Myocyte (in vitro differentiated cells): ENCODE data around the gene ANXA2R. TPM values are rescaled to one million over a fixed set of nuclear protein-coding genes. Genes with fewer than 3 reads are reported as not detected.
A peak's percentile ranks its signal among the peaks of the same experiment; 100 is the strongest.

ENCODE experiments used
- DNase-seq: peaks from one replicate; pipeline ENCODE4 v3.0.0-alpha.2; 2012; ENCODE audit warnings: low read depth
- total RNA-seq: library from RNA; depleted of rRNA; stranded (reverse); fragments of >200 nt; gene quantifications from 2 replicates; pipeline ENCODE4 v1.2.3, GENCODE V29; 2014

The ANXA2R gene
- total RNA-seq, 1 donor from 2014 or later, result 0.86 TPM

DNA sequence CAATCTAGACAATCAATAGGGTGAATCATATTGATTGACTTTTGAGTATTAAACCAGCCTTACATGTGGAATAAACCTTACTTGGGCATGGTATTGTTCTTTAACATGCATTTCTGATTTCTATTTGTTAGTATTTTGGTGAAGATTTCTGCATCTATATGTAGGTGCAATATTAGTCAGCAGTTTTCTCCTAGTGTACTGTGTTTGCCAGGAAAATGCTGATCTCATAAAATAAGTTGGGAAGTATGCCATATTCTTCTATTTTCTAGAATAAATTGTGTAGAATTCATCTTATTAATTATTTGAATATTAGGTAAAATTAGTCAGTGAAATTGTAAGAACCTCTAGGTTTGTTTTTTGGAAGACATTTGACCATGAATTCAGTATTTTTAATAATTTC lies 38.4 kb downstream of the ANXA2R start:
- DNase-seq, result no peak

DNA sequence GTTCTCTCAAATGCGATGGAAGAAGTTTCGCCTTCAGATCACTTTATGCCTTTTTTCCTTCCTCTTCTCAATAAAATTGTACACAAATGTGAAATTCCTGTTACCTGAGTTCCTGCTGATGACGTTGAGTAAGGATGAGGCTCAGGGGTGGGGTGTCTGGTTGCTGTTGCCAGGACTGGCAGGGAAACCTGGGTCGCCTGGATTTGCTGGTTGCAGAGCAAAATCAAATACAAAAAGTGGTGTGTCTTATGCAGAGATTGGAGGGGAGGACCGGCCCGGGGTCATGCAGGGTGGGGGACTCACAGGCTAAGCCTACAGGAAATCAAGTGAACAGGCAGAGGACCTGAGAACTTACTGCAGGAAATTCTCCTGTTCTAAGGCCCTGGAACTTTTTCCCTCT lies 39.2 kb downstream of the ANXA2R start:
- DNase-seq, result no peak

DNA sequence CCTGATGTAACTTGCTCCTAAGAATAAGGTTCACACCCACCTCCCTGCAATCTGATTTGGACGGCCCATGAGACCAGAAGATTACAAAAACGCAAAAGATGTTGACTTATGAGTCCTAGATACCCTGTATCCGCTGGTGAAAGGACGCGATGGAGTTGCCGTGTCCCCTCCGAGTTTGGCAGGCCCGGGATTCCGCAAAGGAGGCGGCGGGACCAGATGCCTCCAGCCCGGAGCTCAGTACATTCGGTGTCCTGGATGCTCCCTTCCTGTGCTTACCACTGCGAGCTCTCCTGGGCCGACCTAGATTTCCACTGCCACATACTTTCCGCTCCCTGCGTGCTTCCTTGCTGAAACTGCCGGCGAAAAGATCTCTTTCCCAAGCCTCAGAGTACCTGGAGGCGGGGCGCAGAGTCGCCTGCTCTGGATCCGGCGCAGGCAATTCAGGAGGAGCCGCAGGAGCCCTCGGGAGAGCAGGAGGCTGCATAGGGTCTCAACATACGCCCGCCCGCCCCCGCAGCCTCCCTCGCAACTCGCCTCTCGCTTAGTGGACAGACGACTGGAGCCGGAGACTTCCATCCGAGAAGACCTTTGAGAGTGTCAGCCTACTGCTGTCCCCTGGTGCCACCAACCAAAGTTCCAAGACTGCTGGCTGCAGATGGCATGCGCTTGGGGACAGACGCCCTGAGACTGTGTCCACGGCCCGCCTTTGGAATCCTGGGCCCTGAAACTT lies 39.8 kb downstream of the ANXA2R start:
- no peak for DNase-seq

DNA sequence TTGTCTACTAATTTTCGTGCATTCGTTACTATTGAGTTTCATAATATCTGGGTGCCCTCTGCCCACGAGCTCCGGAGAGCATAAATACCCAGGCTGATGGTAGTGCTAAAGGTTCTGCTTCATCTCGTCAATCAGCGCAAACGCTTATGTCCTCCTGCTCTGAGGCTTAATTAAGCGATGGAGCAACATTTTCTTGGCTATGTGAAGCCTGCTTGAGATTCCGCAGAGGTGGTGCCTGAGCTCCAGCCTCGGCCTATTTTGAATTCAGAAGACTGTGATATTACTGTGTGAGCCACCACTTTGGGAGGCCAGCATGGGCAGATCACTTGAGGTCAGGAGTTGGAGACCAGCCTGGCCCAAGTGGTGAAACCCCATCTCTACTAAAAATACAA lies 44.8 kb downstream of the ANXA2R start:
- DNase-seq, result peak; percentile 53

DNA sequence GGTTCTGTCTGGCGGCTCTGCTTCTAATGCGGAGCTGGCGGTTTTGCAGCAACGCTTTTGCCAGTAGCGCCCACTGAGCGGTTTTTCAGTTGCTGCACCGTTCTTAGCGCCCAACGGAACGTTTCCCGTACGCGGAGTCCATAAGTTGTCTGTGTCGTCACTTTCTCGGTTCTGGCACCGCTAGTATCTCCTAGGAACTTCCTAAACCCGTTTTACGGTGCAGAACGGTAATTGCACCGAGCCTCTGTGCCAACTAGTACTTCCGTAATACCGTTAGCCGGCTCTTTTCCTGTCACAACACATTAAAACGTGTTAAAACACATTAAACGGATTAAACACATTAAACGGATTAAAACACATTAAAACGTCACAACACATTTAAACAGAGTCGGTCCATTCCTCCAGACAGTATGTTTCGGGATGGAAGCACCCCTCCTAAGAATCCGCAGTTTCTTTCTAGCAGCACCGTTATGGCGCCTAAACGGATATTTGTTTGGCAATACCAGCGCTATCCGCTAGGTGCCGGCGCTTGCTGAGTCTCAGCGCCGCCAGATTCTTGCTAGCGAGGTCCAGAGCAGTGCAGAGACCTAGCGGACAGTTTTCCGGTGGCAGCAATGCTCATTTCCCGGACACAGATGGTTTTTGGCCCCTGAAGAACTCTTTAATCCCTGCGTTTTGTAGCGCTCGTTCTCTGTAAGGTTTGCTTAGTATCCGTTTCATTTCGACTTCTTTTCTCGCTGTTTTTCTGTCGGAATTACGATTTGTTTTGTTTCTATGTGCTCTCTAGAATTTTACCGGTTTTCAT lies 45.4 kb downstream of the ANXA2R start:
- DNase-seq, result peak; percentile 89

DNA sequence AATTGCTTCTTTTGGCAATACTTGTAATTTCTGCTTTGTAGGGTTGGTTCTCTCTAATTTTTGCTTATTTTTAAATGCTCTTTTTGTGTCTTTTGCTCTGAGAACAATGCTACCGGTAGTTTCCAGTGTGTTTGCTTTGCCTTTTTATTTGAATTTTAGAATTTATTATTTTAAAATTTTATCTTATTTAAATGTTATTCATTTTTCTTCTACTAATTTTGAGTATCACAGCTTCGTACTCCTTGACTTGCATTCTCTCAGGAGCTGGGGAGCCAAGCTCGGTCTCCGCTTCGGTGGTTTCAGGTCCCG lies 45.9 kb downstream of the ANXA2R start:
- no peak for DNase-seq

DNA sequence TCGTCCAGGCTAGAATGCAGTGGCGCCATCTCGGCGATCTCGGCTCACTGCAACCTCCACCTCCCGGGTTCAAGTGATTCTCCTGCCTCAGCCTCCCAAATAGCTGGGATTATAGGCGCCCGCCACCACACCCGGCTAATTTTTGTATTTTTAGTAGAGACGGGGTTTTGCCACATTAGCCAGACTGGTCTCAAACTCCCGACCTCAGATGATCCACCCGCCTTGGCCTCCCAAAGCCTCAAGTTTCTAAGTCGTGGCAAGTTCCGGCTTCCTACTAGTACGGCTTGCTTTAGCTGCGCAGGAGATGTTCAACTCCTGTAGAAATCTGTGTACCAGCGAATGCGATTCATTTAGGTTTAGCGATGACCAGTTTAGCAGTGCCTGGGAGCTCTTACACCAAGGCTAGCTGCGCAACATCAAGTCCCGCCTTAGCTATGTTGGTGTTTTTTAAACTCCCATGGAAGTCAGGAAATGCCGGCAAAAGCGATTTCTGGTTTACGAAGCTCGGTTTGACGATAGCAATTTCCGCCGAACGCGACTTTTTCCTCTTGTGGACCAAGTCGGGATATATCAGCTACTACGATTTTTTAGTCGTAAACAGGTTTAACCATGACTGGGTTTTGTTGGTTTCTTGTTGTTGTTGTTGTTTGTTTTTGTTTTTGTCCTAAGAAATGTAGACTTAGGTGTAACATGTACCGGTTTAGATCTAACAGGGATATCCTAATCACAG lies 46.4 kb downstream of the ANXA2R start:
- peak; percentile 61 for DNase-seq

DNA sequence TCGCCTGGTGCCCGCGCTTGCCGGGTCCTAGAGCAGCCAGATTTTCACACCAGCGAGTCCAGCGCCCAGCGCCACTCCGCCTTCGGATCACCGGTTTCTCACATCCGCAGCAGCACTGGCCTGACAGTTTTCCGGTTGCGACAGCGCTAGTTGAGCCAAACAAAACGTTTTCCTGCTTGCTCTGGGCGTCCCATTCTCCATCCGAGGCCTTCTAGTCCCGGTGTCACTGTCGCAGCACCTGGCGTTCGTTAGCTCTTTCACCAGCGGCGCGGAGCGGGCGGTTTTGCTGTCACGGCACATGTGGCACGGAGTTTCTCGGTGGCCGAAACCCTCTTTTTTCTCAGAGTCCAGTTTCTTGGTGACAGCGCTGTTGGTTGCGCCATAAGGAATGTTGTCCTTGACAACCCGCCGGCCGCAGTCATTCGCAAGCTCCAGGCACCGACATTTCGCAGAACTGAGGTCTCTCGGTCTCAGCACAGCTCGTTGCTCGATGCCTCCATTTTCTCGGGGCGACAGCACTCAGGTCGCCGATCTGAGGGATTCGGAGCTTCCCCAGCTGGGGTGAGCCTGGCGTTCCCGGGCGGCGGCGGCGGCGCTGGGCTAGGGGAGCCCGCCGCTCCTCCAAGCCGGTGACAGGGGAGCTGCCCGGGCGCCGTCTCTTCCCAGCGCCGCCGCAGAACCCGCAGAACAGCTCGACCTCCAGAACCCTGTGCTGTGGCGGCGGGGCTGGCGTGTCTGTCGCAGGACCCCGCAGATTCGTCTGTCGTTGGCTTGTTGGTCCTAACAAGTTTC lies 47.8 kb downstream of the ANXA2R start:
- peak; percentile 83 for DNase-seq

DNA sequence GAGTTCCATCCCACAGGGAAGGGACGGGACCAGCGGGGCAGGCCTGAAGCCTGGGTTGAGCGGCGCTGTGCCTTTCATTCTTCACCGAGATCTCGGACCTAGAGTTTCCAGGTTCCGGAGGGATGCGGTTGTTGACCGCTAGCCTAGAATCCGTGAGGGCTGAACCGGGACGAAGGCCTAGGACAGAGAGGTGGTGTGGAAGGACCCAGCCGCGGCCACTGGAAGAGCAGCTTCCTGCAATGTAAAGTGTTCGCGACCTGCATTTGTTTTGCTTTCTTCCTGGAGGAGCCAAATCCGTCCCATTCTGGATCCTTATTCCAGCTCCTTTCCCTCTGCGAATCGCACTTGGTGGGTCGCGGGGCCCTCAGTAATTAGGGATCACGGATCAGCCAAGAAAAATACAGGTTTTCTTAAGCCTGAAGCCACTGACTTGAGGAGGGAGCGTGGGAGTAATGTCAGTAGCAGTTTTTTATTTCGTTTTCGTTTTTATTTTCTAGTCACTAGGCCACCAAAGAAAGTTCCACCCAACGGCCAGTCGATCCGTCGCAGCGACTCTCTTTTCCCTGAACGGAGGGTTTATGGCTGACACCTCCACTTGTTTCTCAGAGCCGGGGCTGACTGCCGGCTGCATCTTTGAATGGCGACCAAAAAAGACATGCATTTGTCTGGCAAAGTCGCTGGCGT lies 48.6 kb downstream of the ANXA2R start:
- DNase-seq, result no peak

DNA sequence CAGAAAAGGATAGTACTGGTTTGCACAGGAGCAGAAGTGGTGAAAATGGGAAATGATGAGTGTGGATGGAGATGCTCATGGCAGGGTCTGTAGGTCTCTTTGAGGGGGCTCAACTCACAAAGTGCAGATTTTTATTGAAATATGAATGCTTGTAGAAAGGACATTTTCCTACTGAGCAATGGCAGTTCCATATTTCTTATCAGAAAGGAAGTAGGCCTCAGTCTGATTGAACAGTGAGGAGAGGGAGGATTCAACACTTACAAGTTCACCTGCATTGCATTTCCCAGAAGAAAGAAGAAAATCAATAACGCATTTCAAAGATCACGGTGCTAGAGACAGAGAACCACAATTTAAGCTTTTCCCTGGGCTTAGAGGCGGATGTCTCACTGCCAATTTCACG lies 49.2 kb downstream of the ANXA2R start:
- DNase-seq, result no peak

Other genes with a start within 250 kb of the ANXA2R start
- 45.9 and 84.9 TPM in 2 replicates for gene SELENOP, start 228.4 kb downstream of the ANXA2R start, total RNA-seq
- gene ZNF131, start 80.6 kb upstream of the ANXA2R start, total RNA-seq, result 37.9 and 41.5 TPM in 2 replicates
- gene NIM1K, start 151.9 kb upstream of the ANXA2R start, total RNA-seq, result 0.21 and 0.35 TPM in 2 replicates